ENCODE results near the gene DEFB124. TPM values are rescaled to one million over a fixed set of nuclear protein-coding genes. Genes with fewer than 3 reads are reported as not detected.

The DEFB124 gene
- total and polyA plus RNA-seq, 2 of the 8 experiments (the other 6 are each of a cell fraction or from before 2014, with no cell fraction given), result not detected

- Histone ChIP-seq H4K5ac (ENCODE audit: insufficient read length, low read depth, low read length) (no peak overlapping the region), H2BK20ac (ENCODE audit: low read length) (no peak overlapping the region), H4K91ac (replicated peaks; ENCODE audit: insufficient read length, low read length) (no peak overlapping the region), H4K20me1 (replicated peaks in 1 of 2; ENCODE audit: control insufficient read depth in 1 of 2, insufficient read depth in 2 of 2, low read length in 2 of 2) (no peaks in the 10 kb centered on the region), H3K27ac (ENCODE audit: low read depth, low read length) (no peak overlapping the region), H2BK12ac (ENCODE audit: low read depth, low read length) (no peak overlapping the region), H2BK15ac (ENCODE audit: low read length) (no peak overlapping the region), H3K9me3 (ENCODE audit: insufficient read depth in 2 of 2, low read depth in 1 of 2, low read length in 1 of 2) (peaks cover 59 to 80% of the 10 kb centered on the region in 2 experiments), H4K8ac (ENCODE audit: extremely low read depth, insufficient read depth, low read length) (no peak overlapping the region), H3K4me1 (replicated peaks in 1 of 4; ENCODE audit: control insufficient read depth in 3 of 4, insufficient read depth in 4 of 4, low read length in 3 of 4) (no peaks in the 10 kb centered on the region), H3K23me2 (ENCODE audit: low read depth, low read length) (no peaks in the 10 kb centered on the region), H3K27me3 (replicated peaks in 1 of 4; ENCODE audit: control insufficient read depth in 3 of 4, extremely low read depth in 1 of 4, insufficient read depth in 3 of 4, low read length in 3 of 4) (no peaks in the 10 kb centered on the region), H3K36me3 (ENCODE audit: control insufficient read depth in 2 of 4, insufficient read depth in 4 of 4, low read length in 3 of 4) (no peaks in the 10 kb centered on the region), H3K56ac (replicated peaks; ENCODE audit: insufficient read length, low read depth, low read length) (no peak overlapping the region), H2BK120ac (replicated peaks; ENCODE audit: low read depth, low read length) (no peak overlapping the region), H3K18ac (ENCODE audit: extremely low read depth, low read length) (no peak overlapping the region), H3K79me2 (ENCODE audit: control insufficient read depth in 1 of 2, insufficient read depth in 2 of 2, low read length in 2 of 2) (no peaks in the 10 kb centered on the region), H3K23ac (ENCODE audit: insufficient read length) (no peak overlapping the region), H3K9ac (replicated peaks in 1 of 4; ENCODE audit: extremely low read depth in 1 of 4, low read depth in 3 of 4, low read length in 3 of 4) (no peak overlapping the region), H3K79me1 (ENCODE audit: low read depth, low read length) (no peaks in the 10 kb centered on the region), H3K14ac (ENCODE audit: insufficient read length) (no peak overlapping the region), H3K4ac (replicated peaks; ENCODE audit: insufficient read length, low read depth, low read length) (no peak overlapping the region), H3K4me3 (ENCODE audit: extremely low read depth in 1 of 4, insufficient read depth in 2 of 4, low read depth in 3 of 4, low read length in 4 of 4) (no peak overlapping the region), H3K4me2 (ENCODE audit: insufficient read depth in 1 of 2, low read depth in 2 of 2, low read length in 2 of 2) (no peak overlapping the region), H2BK5ac (ENCODE audit: low read depth, low read length) (no peak overlapping the region), H2AFZ (ENCODE audit: low read length) (no peak overlapping the region), H2AK5ac (ENCODE audit: low read depth, low read length) (no peak overlapping the region)
- ChIA-PET POLR2A (ENCODE audit: partially characterized antibody) (no interaction called here), CTCF (ENCODE audit: partially characterized antibody) (no interaction called here)
- WGBS, 2 experiments (ENCODE audit: extremely low coverage in 1 of 2, insufficient coverage in 1 of 2, insufficient read length in 1 of 2, insufficient replicate concordance in 2 of 2, low coverage in 1 of 2, low lambda C conversion rate in 2 of 2, missing lambda C conversion rate in 1 of 2), result 77% methylated on average over 12 of the region's 12 CpGs; no CpG with 5 or more reads in 1 of the 2 experiments
- DNase-seq (ENCODE audit: low read depth in 1 of 2, low spot score in 2 of 2), result no peak
- FAIRE-seq, result no peak
- TF ChIP-seq CTBP2 (IDR thresholded peaks at IDR 0.05; ENCODE audit: borderline replicate concordance, insufficient read depth, insufficient read length, low read length), result no peak
- no peak for TF ChIP-seq POLR2A (IDR thresholded peaks at IDR 0.05; ENCODE audit: control extremely low read depth in 1 of 2, low read depth in 2 of 2, low read length in 2 of 2)
- no peak for TF ChIP-seq EP300 (IDR thresholded peaks at IDR 0.05; ENCODE audit: borderline replicate concordance in 1 of 2, low read depth in 2 of 2, low read length in 2 of 2)
- TF ChIP-seq ASH2L (IDR thresholded peaks at IDR 0.05; ENCODE audit: low read length), result no peak
- TF ChIP-seq CHD2 (IDR thresholded peaks at IDR 0.05; ENCODE audit: low read length), result no peak
Measured at GRCh38 chr20:31446084-31446819, 28.7 kb downstream of the DEFB124 start.
